Measurements from ENCODE around the gene ARL15. TPM values are rescaled to one million over a fixed set of nuclear protein-coding genes. Genes with fewer than 3 reads are reported as not detected.

The ARL15 gene
- total RNA-seq, 1 experiment from 2014 or later = 140 TPM

DNA sequence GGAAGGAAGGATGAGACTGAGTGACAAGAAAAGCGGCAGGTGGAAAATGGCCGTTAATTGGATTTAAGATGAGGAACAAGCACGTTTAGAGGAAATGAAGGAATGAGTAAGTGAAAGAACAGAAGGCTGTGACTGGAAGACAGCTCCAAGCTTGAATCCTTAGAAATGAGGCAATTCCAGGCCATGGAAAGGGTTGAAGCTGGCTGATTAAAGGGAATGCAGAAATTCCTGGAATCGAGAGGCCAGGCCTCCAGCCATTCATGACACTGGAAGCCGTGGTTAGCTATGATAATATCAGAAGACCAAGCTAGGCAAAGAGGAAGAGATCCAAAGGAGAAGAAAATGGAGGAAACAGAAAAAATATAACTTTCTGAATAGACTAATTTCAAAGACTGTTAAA lies 84.2 kb downstream of the ARL15 start:
- no peaks in the 10 kb centered on the region; the same call in 1 of the 2 replicates for H3K4me1 ChIP-seq
- TF ChIP-seq, protein P1, sequence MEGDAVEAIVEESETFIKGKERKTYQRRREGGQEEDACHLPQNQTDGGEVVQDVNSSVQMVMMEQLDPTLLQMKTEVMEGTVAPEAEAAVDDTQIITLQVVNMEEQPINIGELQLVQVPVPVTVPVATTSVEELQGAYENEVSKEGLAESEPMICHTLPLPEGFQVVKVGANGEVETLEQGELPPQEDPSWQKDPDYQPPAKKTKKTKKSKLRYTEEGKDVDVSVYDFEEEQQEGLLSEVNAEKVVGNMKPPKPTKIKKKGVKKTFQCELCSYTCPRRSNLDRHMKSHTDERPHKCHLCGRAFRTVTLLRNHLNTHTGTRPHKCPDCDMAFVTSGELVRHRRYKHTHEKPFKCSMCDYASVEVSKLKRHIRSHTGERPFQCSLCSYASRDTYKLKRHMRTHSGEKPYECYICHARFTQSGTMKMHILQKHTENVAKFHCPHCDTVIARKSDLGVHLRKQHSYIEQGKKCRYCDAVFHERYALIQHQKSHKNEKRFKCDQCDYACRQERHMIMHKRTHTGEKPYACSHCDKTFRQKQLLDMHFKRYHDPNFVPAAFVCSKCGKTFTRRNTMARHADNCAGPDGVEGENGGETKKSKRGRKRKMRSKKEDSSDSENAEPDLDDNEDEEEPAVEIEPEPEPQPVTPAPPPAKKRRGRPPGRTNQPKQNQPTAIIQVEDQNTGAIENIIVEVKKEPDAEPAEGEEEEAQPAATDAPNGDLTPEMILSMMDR (IDR thresholded peaks at IDR 0.05; ENCODE audit: insufficient read depth in 1 of 2, low read depth in 1 of 2, low read length in 1 of 2, severe bottlenecking in 1 of 2, unreplicated experiment in 1 of 2) = no peak
- no peak overlapping the region for H3K4me3 ChIP-seq (ENCODE audit: low read depth, low read length)
- Mint-ChIP-seq H3K4me3 (ENCODE audit: unreplicated experiment) (no peak overlapping the region), H3K36me3 (ENCODE audit: insufficient read depth, unreplicated experiment) (peaks cover 39% of the 10 kb centered on the region), H3K4me1 (ENCODE audit: low read depth, unreplicated experiment) (peaks cover 14% of the 10 kb centered on the region), H3K9me3 (ENCODE audit: unreplicated experiment) (no peaks in the 10 kb centered on the region), H3K27me3 (ENCODE audit: insufficient read depth, unreplicated experiment) (no peaks in the 10 kb centered on the region), H3K27ac (ENCODE audit: unreplicated experiment) (no peak overlapping the region)
- H3K27me3 ChIP-seq (replicated peaks; ENCODE audit: control insufficient read depth, insufficient read depth, low read length) = no peaks in the 10 kb centered on the region
- BruUV-seq (replicated peaks) = no TSS peak
- no peaks in the 10 kb centered on the region for H3K36me3 ChIP-seq (ENCODE audit: control insufficient read depth, insufficient read depth, low read length)
- ChIA-PET CTCF (no interaction called here), POLR2A (no interaction called here)
- no peak for DNase-seq
- H3K9me3 ChIP-seq = no peaks in the 10 kb centered on the region
- intact Hi-C loops (cut with micrococcal nuclease; ENCODE audit: unreplicated experiment) = loop anchor here (5.0 kb wide), 1 partner anchor 1054 kb away; no protein-coding TSS in a partner anchor

DNA sequence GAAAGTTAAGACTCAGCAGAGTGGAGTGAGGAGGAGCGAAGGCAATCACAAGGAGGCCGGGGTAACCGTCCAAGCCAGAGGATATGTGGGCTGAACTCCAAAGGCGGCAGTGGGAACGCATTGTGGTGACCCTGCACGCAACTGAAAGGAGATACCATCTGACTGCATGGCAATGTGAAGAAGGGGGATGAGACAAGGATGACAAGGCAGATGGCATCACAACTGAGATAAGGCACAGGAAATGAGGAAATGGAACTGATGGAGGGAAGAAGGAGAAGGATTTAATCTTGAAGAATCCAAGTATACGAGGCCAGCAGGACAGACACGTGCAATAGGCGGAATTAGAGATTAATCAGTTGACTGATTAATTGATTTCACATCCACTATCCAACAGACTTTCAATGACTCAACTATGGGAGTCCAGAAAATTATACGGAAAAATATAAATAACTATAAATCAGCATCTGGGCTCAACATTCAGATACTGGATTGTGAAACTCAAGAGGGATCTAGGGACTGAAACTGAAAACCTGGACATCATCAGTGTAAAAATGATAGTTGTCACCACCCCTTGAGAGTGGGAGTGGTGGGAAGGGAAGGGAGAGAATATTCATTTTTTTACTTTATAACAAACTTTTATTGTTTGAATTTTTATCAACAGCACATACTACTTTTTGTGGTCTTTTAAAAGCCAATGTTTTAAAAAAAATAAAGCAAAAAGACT lies 86.1 kb downstream of the ARL15 start:
- H3K9me3 ChIP-seq = no peaks in the 10 kb centered on the region
- H3K4me3 ChIP-seq (ENCODE audit: low read depth, low read length) = no peak overlapping the region
- TF ChIP-seq, protein P1 (IDR thresholded peaks at IDR 0.05; ENCODE audit: insufficient read depth in 1 of 2, low read depth in 1 of 2, low read length in 1 of 2, severe bottlenecking in 1 of 2, unreplicated experiment in 1 of 2) = no peak
- intact Hi-C loops (cut with micrococcal nuclease; ENCODE audit: unreplicated experiment) = no loop called here
- Mint-ChIP-seq H3K36me3 (ENCODE audit: insufficient read depth, unreplicated experiment) (peaks cover 33% of the 10 kb centered on the region), H3K4me3 (ENCODE audit: unreplicated experiment) (no peak overlapping the region), H3K4me1 (ENCODE audit: low read depth, unreplicated experiment) (peaks cover 23% of the 10 kb centered on the region), H3K27me3 (ENCODE audit: insufficient read depth, unreplicated experiment) (no peaks in the 10 kb centered on the region), H3K9me3 (ENCODE audit: unreplicated experiment) (no peaks in the 10 kb centered on the region), H3K27ac (ENCODE audit: unreplicated experiment) (no peak overlapping the region)
- no peaks in the 10 kb centered on the region; the same call in 1 of the 2 replicates for H3K4me1 ChIP-seq
- no peaks in the 10 kb centered on the region for H3K27me3 ChIP-seq (replicated peaks; ENCODE audit: control insufficient read depth, insufficient read depth, low read length)
- ChIA-PET CTCF (no interaction called here), POLR2A (no interaction called here)
- BruUV-seq (replicated peaks) = no TSS peak
- DNase-seq = no peak
- H3K36me3 ChIP-seq (ENCODE audit: control insufficient read depth, insufficient read depth, low read length) = no peaks in the 10 kb centered on the region

DNA sequence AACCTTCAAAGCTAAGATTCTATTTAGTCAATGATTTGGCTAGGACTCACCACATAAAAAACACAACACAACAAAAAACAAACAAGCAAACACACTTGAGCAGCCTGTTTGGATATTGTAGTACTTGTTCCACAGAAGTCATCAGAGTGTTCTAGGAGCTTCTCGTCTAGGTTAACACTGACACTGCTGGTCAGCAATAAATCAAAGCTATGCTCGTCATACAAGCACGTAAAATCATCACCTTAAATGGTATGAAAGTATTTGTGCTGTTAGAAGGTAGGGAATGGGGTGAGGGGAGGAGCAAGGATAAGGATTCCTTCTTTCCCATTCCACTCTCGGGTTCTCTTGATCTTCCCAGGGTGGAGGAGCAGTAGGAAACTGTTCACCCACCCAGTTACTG lies 88.0 kb downstream of the ARL15 start:
- Mint-ChIP-seq H3K27me3 (ENCODE audit: insufficient read depth, unreplicated experiment) (no peaks in the 10 kb centered on the region), H3K36me3 (ENCODE audit: insufficient read depth, unreplicated experiment) (peaks cover 29% of the 10 kb centered on the region), H3K27ac (ENCODE audit: unreplicated experiment) (no peak overlapping the region), H3K9me3 (ENCODE audit: unreplicated experiment) (no peaks in the 10 kb centered on the region), H3K4me3 (ENCODE audit: unreplicated experiment) (no peak overlapping the region), H3K4me1 (ENCODE audit: low read depth, unreplicated experiment) (peaks cover 29% of the 10 kb centered on the region)
- no TSS peak for BruUV-seq (replicated peaks)
- Histone ChIP-seq H3K4me3 (ENCODE audit: low read depth, low read length) (no peak overlapping the region), H3K36me3 (ENCODE audit: control insufficient read depth, insufficient read depth, low read length) (no peaks in the 10 kb centered on the region), H3K27me3 (replicated peaks; ENCODE audit: control insufficient read depth, insufficient read depth, low read length) (no peaks in the 10 kb centered on the region), H3K4me1 (no peaks in the 10 kb centered on the region; the same call in 1 of the 2 replicates), H3K9me3 (no peaks in the 10 kb centered on the region)
- TF ChIP-seq, protein P1 (IDR thresholded peaks at IDR 0.05; ENCODE audit: insufficient read depth in 1 of 2, low read depth in 1 of 2, low read length in 1 of 2, severe bottlenecking in 1 of 2, unreplicated experiment in 1 of 2) = no peak
- intact Hi-C loops (cut with micrococcal nuclease; ENCODE audit: unreplicated experiment) = no loop called here
- POLR2A ChIA-PET = no interaction called here
- CTCF ChIA-PET = interaction anchor here (0.6 kb wide), 1 partner anchor 640 kb away, joined by 3 read pairs; no protein-coding TSS in a partner anchor
- no peak for DNase-seq

Measured in Caco-2 (cell line).